Thyroid gland (tissue), 4 donors: ENCODE measurements around the gene CGB2.

Source experiments
- POLR2A ChIP-seq, 2 donors: fragments of 450-650 bp; IDR thresholded peaks; one replicate each; pipeline ENCODE4 v1.6.1; 2017; ENCODE audit warnings: antibody characterized with exemption in 2 of 2, mild to moderate bottlenecking in 2 of 2, moderate library complexity in 1 of 2
- TF ChIP-seq, protein P1 (sequence below), 6 experiments: fragments of 200-600 bp in 3 of 6; fragments of 450-650 bp in 3 of 6; sonication (generic) in 3 of 6; IDR thresholded peaks; one replicate each; pipeline ENCODE4 v1.5.1; 2016 to 2019; ENCODE audit warnings: antibody characterized with exemption in 6 of 6, mild to moderate bottlenecking in 2 of 6, inconsistent platforms in 1 of 6, moderate library complexity in 1 of 6

DNA sequence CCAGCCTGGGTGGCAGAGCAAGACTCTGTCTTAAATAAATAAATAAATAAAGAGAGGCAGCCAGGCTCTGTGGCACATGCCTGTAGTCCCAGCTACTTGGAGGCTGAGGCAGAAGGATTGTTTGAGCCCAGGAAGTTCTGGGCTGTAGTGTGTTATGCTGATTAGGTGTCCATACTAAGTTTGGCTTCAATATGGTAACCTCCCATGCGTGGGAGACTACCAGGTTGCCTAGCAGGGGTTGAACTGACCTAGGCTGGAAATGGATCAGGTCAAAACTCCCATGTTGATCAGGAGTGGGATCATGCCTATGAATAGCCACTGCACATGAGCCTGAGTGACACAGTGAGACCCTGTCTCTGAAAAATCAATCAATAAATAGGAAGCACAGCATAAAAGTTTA, 49.6 kb downstream of the CGB2 start:
- TF ChIP-seq, protein P1, sequence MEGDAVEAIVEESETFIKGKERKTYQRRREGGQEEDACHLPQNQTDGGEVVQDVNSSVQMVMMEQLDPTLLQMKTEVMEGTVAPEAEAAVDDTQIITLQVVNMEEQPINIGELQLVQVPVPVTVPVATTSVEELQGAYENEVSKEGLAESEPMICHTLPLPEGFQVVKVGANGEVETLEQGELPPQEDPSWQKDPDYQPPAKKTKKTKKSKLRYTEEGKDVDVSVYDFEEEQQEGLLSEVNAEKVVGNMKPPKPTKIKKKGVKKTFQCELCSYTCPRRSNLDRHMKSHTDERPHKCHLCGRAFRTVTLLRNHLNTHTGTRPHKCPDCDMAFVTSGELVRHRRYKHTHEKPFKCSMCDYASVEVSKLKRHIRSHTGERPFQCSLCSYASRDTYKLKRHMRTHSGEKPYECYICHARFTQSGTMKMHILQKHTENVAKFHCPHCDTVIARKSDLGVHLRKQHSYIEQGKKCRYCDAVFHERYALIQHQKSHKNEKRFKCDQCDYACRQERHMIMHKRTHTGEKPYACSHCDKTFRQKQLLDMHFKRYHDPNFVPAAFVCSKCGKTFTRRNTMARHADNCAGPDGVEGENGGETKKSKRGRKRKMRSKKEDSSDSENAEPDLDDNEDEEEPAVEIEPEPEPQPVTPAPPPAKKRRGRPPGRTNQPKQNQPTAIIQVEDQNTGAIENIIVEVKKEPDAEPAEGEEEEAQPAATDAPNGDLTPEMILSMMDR (IDR thresholded peaks at IDR 0.05) = no peak
- TF ChIP-seq POLR2A (IDR thresholded peaks at IDR 0.05) = no peak
